Fibroblast of lung (primary cell): ENCODE data around the gene HOXB1. TPM values are rescaled to one million over a fixed set of nuclear protein-coding genes. Genes with fewer than 3 reads are reported as not detected.
A peak's percentile ranks its signal among the peaks of the same experiment; 100 is the strongest.
"Not testable (repeated sequence)": the region's sequence is repeated elsewhere in the genome, so short reads cannot be mapped to it uniquely, and the experiment has no call there.

ENCODE experiments used
- DNase-seq, 2 donors: peaks; one replicate each; pipeline versions ENCODE4 v3.0.0 to v3.0.0-alpha.2; 2010; ENCODE audit warnings: low read depth in 2 of 2
- H2AFZ ChIP-seq: 2 replicates; pipeline ENCODE4 v1.5.1; 2012; ENCODE audit warnings: low read length, control low read depth, inconsistent platforms
- H3K27ac ChIP-seq: 2 replicates; pipeline ENCODE4 v1.5.1; 2011; ENCODE audit warnings: low read length, control low read depth; ENCODE audit not compliant: insufficient read depth
- H3K27me3 ChIP-seq: 2 replicates; pipeline ENCODE4 v1.5.1; 2011; ENCODE audit warnings: mild to moderate bottlenecking, low read length; ENCODE audit not compliant: control insufficient read depth, insufficient read depth
- H3K36me3 ChIP-seq: 2 replicates; pipeline ENCODE4 v1.5.1; 2011; ENCODE audit warnings: low read length; ENCODE audit not compliant: control insufficient read depth, insufficient read depth
- H3K4me1 ChIP-seq: 2 replicates; pipeline ENCODE4 v1.5.1; 2011; ENCODE audit warnings: low read length; ENCODE audit not compliant: control insufficient read depth, insufficient read depth; ENCODE audit errors: extremely low read depth
- H3K4me2 ChIP-seq: 2 replicates; pipeline ENCODE4 v1.5.1; 2011; ENCODE audit warnings: low read length, control low read depth; ENCODE audit not compliant: insufficient read depth; ENCODE audit errors: extremely low read depth
- H3K4me3 ChIP-seq, 4 experiments: fragments of 200-600 bp in 1 of 4; sonication (generic) in 1 of 4; replicated peaks in 1 of 4; 2 replicates each; pipeline ENCODE4 v1.5.1; 2011 to 2016; ENCODE audit warnings: low read length in 4 of 4, low read depth in 3 of 4, mild to moderate bottlenecking in 3 of 4, control low read depth in 2 of 4, inconsistent platforms in 1 of 4, mixed read lengths in 1 of 4; ENCODE audit not compliant: insufficient read depth in 1 of 4; ENCODE audit errors: control extremely low read depth in 1 of 4
- H3K79me2 ChIP-seq: 2 replicates; pipeline ENCODE4 v1.5.1; 2012; ENCODE audit warnings: mild to moderate bottlenecking, low read length, inconsistent platforms; ENCODE audit not compliant: control insufficient read depth, insufficient read depth
- H3K9ac ChIP-seq: 2 replicates; pipeline ENCODE4 v1.5.1; 2011; ENCODE audit warnings: mild to moderate bottlenecking, low read length, control low read depth; ENCODE audit not compliant: insufficient read depth
- H3K9me3 ChIP-seq: 2 replicates; pipeline ENCODE4 v1.5.1; 2012; ENCODE audit warnings: low read depth, low read length; ENCODE audit not compliant: control insufficient read depth, insufficient read depth
- H4K20me1 ChIP-seq: 2 replicates; pipeline ENCODE4 v1.5.1; 2011; ENCODE audit warnings: low read length; ENCODE audit not compliant: control insufficient read depth, insufficient read depth; ENCODE audit errors: extremely low read depth
- CTCF ChIP-seq, 2 donors: IDR thresholded peaks in 1 of 2; conservative IDR thresholded peaks in 1 of 2; 1 replicate in 1 of 2; 2 replicates in 1 of 2; pipeline ENCODE4 v1.5.1; 2011 to 2012; ENCODE audit warnings: low read length in 2 of 2, control low read depth in 1 of 2, inconsistent platforms in 1 of 2, low read depth in 1 of 2, mild to moderate bottlenecking in 1 of 2
- EZH2 ChIP-seq: IDR thresholded peaks from 2 replicates; pipeline ENCODE4 v1.5.1; 2012; ENCODE audit warnings: low read length, control low read depth, mild to moderate bottlenecking; ENCODE audit errors: missing control alignments
- polyA plus RNA-seq, 2 donors: library from polyadenylated mRNA; depleted of rRNA in 1 of 2; stranded (reverse) in 1 of 2; unstranded in 1 of 2; fragments of >200 nt; gene quantifications; 2 replicates each; pipeline ENCODE4 v1.2.1, GENCODE V29; 2011 to 2012; ENCODE audit warnings: missing spikeins in 1 of 2
- total RNA-seq: library from RNA; depleted of rRNA; stranded (reverse); fragments of >200 nt; gene quantifications from 2 replicates; pipeline ENCODE4 v1.2.1, GENCODE V29; 2014

HOXB1 gene
- total and polyA plus RNA-seq, 2 donors (not counting 1 experiment from before 2014, with no cell fraction given): not detected

GRCh38 chr17:48513097-48513496 lies 17.7 kb downstream of the HOXB1 start:
- Histone ChIP-seq H3K79me2 (no peaks in the 10 kb centered on the region), H3K4me1 (no peaks in the 10 kb centered on the region), H3K27me3 (peaks cover 5% of the 10 kb centered on the region), H3K9me3 (no peaks in the 10 kb centered on the region), H2AFZ (no peak overlapping the region), H3K4me3 (no peak overlapping the region), H3K27ac (no peak overlapping the region), H3K9ac (no peak overlapping the region), H3K4me2 (no peak overlapping the region), H3K36me3 (no peaks in the 10 kb centered on the region), H4K20me1 (no peaks in the 10 kb centered on the region)
- no peak for TF ChIP-seq CTCF (conservative IDR thresholded peaks at IDR 0.05 in 1 of 2, IDR thresholded peaks at IDR 0.05 in 1 of 2; ENCODE audit: low read depth in 1 of 2, low read length in 2 of 2)
- TF ChIP-seq EZH2: no peak
- no peak for DNase-seq

GRCh38 chr17:48510761-48511604 lies 19.8 kb downstream of the HOXB1 start:
- DNase-seq: peak; percentile 40 to 90
- Histone ChIP-seq H3K36me3 (no peaks in the 10 kb centered on the region), H3K79me2 (no peaks in the 10 kb centered on the region), H3K27ac (no peak overlapping the region), H3K9ac (no peak overlapping the region), H3K4me1 (peaks cover 2% of the 10 kb centered on the region), H4K20me1 (no peaks in the 10 kb centered on the region), H2AFZ (no peak overlapping the region), H3K4me2 (no peak overlapping the region), H3K27me3 (peaks cover 5% of the 10 kb centered on the region), H3K4me3 (no peak overlapping the region), H3K9me3 (no peaks in the 10 kb centered on the region)
- TF ChIP-seq CTCF (conservative IDR thresholded peaks at IDR 0.05 in 1 of 2, IDR thresholded peaks at IDR 0.05 in 1 of 2; ENCODE audit: low read depth in 1 of 2, low read length in 2 of 2) (no peak), EZH2 (no peak)

GRCh38 chr17:48510381-48510760 lies 20.4 kb downstream of the HOXB1 start:
- H3K9me3 ChIP-seq: no peaks in the 10 kb centered on the region
- peaks cover 5% of the 10 kb centered on the region for H3K27me3 ChIP-seq
- H3K4me2 ChIP-seq: no peak overlapping the region
- no peaks in the 10 kb centered on the region for H3K79me2 ChIP-seq
- H4K20me1 ChIP-seq: no peaks in the 10 kb centered on the region
- no peaks in the 10 kb centered on the region for H3K36me3 ChIP-seq
- H3K4me1 ChIP-seq: peaks cover 3% of the 10 kb centered on the region
- no peak overlapping the region for H3K27ac ChIP-seq
- no peak overlapping the region for H3K9ac ChIP-seq
- DNase-seq: no peak
- H3K4me3 ChIP-seq: no peak overlapping the region
- TF ChIP-seq CTCF (conservative IDR thresholded peaks at IDR 0.05 in 1 of 2, IDR thresholded peaks at IDR 0.05 in 1 of 2; ENCODE audit: low read depth in 1 of 2, low read length in 2 of 2) (no peak), EZH2 (no peak)
- H2AFZ ChIP-seq: no peak overlapping the region

- H4K20me1 ChIP-seq, H3K9me3 ChIP-seq, H3K4me1 ChIP-seq, H3K36me3 ChIP-seq, H3K27ac ChIP-seq, H3K9ac ChIP-seq, H3K4me3 ChIP-seq, H3K79me2 ChIP-seq, H3K27me3 ChIP-seq, DNase-seq, H2AFZ ChIP-seq, H3K4me2 ChIP-seq: not testable (repeated sequence)
These were observed 21.1 kb downstream of the HOXB1 start for GRCh38 chr17:48509708-48510107.
